B cell (primary cell): Measurements from ENCODE around the gene PTPRN. TPM values are rescaled to one million over a fixed set of nuclear protein-coding genes. Genes with fewer than 3 reads are reported as not detected.

Experiments
- ATAC-seq: fragments of 200-7000 bp; cut with Tn5 transposase; one replicate; pipeline ENCODE4 v1.10.0; 2021; ENCODE audit warnings: low read depth, mild to moderate bottlenecking, moderate number of reproducible peaks, moderate library complexity
- CTCF ChIA-PET: fragments of 350-600 bp; sonication (Branson Sonifier 250); formaldehyde crosslinking; loops from one replicate; lab custom pipeline; 2021; ENCODE audit warnings: antibody characterized with exemption, inconsistent platforms; lab: Charles Lee
- POLR2A ChIA-PET: fragments of 350-600 bp; sonication (Branson Sonifier 250); formaldehyde crosslinking; loops from one replicate; lab custom pipeline; 2021; ENCODE audit warnings: antibody characterized with exemption; lab: Charles Lee
- DNase-seq: peaks from one replicate; pipeline ENCODE4 v3.0.0; 2013
- H2AFZ ChIP-seq: 2 replicates; pipeline ENCODE4 v1.6.1; 2012; ENCODE audit warnings: mild to moderate bottlenecking, low read depth, low read length; ENCODE audit not compliant: insufficient read depth, poor library complexity, severe bottlenecking
- H3K27ac ChIP-seq, 2 donors: 1 replicate in 1 of 2; 2 replicates in 1 of 2; pipeline ENCODE4 v1.5.1; 2012 to 2013; ENCODE audit warnings: low read length in 2 of 2, mild to moderate bottlenecking in 2 of 2, moderate library complexity in 1 of 2
- H3K27me3 ChIP-seq, 4 experiments: fragments of 200-600 bp in 1 of 4; sonication (generic) in 1 of 4; replicated peaks in 1 of 4; 1 replicate in 2 of 4; 2 replicates in 2 of 4; pipeline versions ENCODE4 v1.6.1 to v1.7.0; 2013 to 2016; ENCODE audit warnings: low read length in 3 of 4, mild to moderate bottlenecking in 2 of 4, mixed read lengths in 1 of 4, moderate library complexity in 1 of 4; ENCODE audit not compliant: insufficient read depth in 4 of 4, control insufficient read depth in 3 of 4; ENCODE audit errors: control extremely low read depth in 1 of 4
- H3K36me3 ChIP-seq, 2 experiments: replicated peaks in 1 of 2; 1 replicate in 1 of 2; 2 replicates in 1 of 2; pipeline versions ENCODE4 v1.6.1 to v1.7.1; 2013; ENCODE audit warnings: low read length in 1 of 2; ENCODE audit not compliant: insufficient read depth in 2 of 2, control insufficient read depth in 1 of 2; ENCODE audit errors: control extremely low read depth in 1 of 2, extremely low read depth in 1 of 2
- H3K4me1 ChIP-seq, 2 donors: fragments of 200-600 bp in 1 of 2; sonication (generic) in 1 of 2; 1 replicate in 1 of 2; 2 replicates in 1 of 2; pipeline versions ENCODE4 v1.5.1 to v1.6.1; 2013 to 2017; ENCODE audit warnings: low read length in 2 of 2; ENCODE audit not compliant: control insufficient read depth in 2 of 2, insufficient read depth in 2 of 2
- H3K4me2 ChIP-seq: replicated peaks from 2 replicates; pipeline ENCODE3; 2012; ENCODE audit warnings: mild to moderate bottlenecking, low read depth, low read length; ENCODE audit not compliant: poor library complexity, severe bottlenecking
- H3K4me3 ChIP-seq, 5 experiments: fragments of 200-600 bp in 1 of 5; sonication (generic) in 1 of 5; 1 replicate in 3 of 5; 2 replicates in 2 of 5; pipeline versions ENCODE4 v1.5.1 to v1.7.0; 2011 to 2016; ENCODE audit warnings: low read length in 4 of 5, mild to moderate bottlenecking in 4 of 5, low read depth in 2 of 5, control low read depth in 1 of 5, moderate library complexity in 1 of 5; ENCODE audit not compliant: insufficient read depth in 1 of 5; ENCODE audit errors: control extremely low read depth in 1 of 5, extremely low read depth in 1 of 5
- H3K79me2 ChIP-seq: fragments of 200-600 bp; sonication (generic); one replicate; pipeline ENCODE4 v1.6.0; 2016; ENCODE audit warnings: low read length; ENCODE audit not compliant: control insufficient read depth, insufficient read depth
- H3K9ac ChIP-seq: fragments of 200-600 bp; sonication (generic); 2 replicates; pipeline ENCODE4 v1.6.1; 2017; ENCODE audit warnings: mild to moderate bottlenecking, low read length, moderate library complexity
- H3K9me3 ChIP-seq, 3 donors: one replicate each; pipeline versions ENCODE4 v1.6.1 to v1.7.1; 2013; ENCODE audit warnings: low read length in 2 of 3; ENCODE audit not compliant: control insufficient read depth in 2 of 3, insufficient read depth in 1 of 3; ENCODE audit errors: control extremely low read depth in 1 of 3
- H4K20me1 ChIP-seq: 2 replicates; pipeline ENCODE4 v1.6.0; 2012; ENCODE audit warnings: mild to moderate bottlenecking, low read length; ENCODE audit not compliant: insufficient read depth, control insufficient read depth, poor library complexity, severe bottlenecking
- H3K27ac Mint-ChIP-seq: one replicate; pipeline ENCODE4 v1.8.0; 2021; ENCODE audit warnings: mixed read lengths
- H3K27me3 Mint-ChIP-seq: one replicate; pipeline ENCODE4 v1.8.0; 2021; ENCODE audit warnings: mixed read lengths
- H3K4me1 Mint-ChIP-seq: one replicate; pipeline ENCODE4 v1.8.0; 2021; ENCODE audit warnings: mixed read lengths
- H3K4me3 Mint-ChIP-seq: one replicate; pipeline ENCODE4 v1.8.0; 2021; ENCODE audit warnings: mixed read lengths
- H3K9me3 Mint-ChIP-seq: one replicate; pipeline ENCODE4 v1.8.0; 2022; ENCODE audit warnings: mixed read lengths; ENCODE audit not compliant: insufficient read depth
- CTCF ChIP-seq: fragments of 200-600 bp; IDR thresholded peaks from one replicate; pipeline ENCODE4 v1.8.0; 2022; ENCODE audit warnings: antibody characterized with exemption, mild to moderate bottlenecking
- EZH2 ChIP-seq: IDR thresholded peaks from 2 replicates; pipeline ENCODE4 v1.6.1; 2012; ENCODE audit warnings: borderline replicate concordance, low read depth, mild to moderate bottlenecking, moderate library complexity, low read length; ENCODE audit not compliant: insufficient read depth, poor library complexity, severe bottlenecking
- WGBS: methylation state at CpG from one replicate; pipeline ENCODE4 v1.1.5; 2013; ENCODE audit warnings: missing lambda C conversion rate; ENCODE audit not compliant: insufficient coverage; 5-methylcytosine and 5-hydroxymethylcytosine counted together
- intact Hi-C: fragments of 100-400 bp; cut with micrococcal nuclease; formaldehyde crosslinking; loops from one replicate; pipeline ENCODE4 v1.10.0; 2022
- polyA plus RNA-seq: library from polyadenylated mRNA; depleted of rRNA; stranded (reverse); fragments of >200 nt; gene quantifications from 2 replicates; pipeline ENCODE4 v1.2.3, GENCODE V29; 2012
- total RNA-seq, 2 donors: library from RNA; stranded (reverse); fragments of 120-200 nt in 1 of 2; gene quantifications; 1 replicate in 1 of 2; 2 replicates in 1 of 2; pipeline versions ENCODE4 v1.2.3 to v1.2.4, GENCODE V29; 2013 to 2022

The PTPRN gene
- total and polyA plus RNA-seq, 2 donors (not counting 1 experiment from before 2014, with no cell fraction given), result 0.04 TPM; not detected in 1

- H3K4me3 ChIP-seq, result peak overlapping the region in 4 of 5 experiments; percentile 3 to 53 (median 28)
- H3K79me2 ChIP-seq, result peaks cover 76% of the 10 kb centered on the region
- DNase-seq, result peak; percentile 55
Measured at GRCh38 chr2:219247678-219248642, 61.2 kb downstream of the PTPRN start.

More at GRCh38 chr2:219247678-219248642, 61.2 kb downstream of the PTPRN start:
- Histone ChIP-seq H3K4me2 (peak overlapping the region; percentile 93), H3K4me1 (peaks cover 73 to 80% of the 10 kb centered on the region in 2 donors), H3K9ac (peak overlapping the region; percentile 30), H3K27ac (peak overlapping the region; percentile 75 to 92), H3K9me3 (no peaks in the 10 kb centered on the region), H3K27me3 (no peaks in the 10 kb centered on the region), H2AFZ (no peak overlapping the region), H4K20me1 (peaks cover 15% of the 10 kb centered on the region), H3K36me3 (peaks cover 2 to 35% of the 10 kb centered on the region in 2 experiments)
- 71% methylated on average over 11 of the region's 17 CpGs for WGBS
- CTCF ChIA-PET, result interaction anchor here (1.0 to 6.8 kb wide), 7 partner anchors 9 to 72 kb away, joined by 3 to 69 read pairs (median 8); partner anchors contain the start of genes ANKZF1, ATG9A and DNAJB2
- Mint-ChIP-seq H3K4me1 (peaks cover 88% of the 10 kb centered on the region), H3K27ac (peak overlapping the region; percentile 96), H3K27me3 (no peaks in the 10 kb centered on the region), H3K4me3 (peak overlapping the region; percentile 87), H3K9me3 (no peaks in the 10 kb centered on the region)
- POLR2A ChIA-PET, result interaction anchor here (0.6 to 3.3 kb wide), 8 partner anchors 9 to 47 kb away, joined by 3 to 39 read pairs (median 6); partner anchors contain the start of genes ABCB6, ANKZF1, ATG9A and DNAJB2
- intact Hi-C loops, result no loop called here
- ATAC-seq, result peak; percentile 21
- TF ChIP-seq EZH2 (no peak), CTCF (no peak)
